Caco-2 (cell line): ENCODE data around the gene EDARADD. TPM values are rescaled to one million over a fixed set of nuclear protein-coding genes. Genes with fewer than 3 reads are reported as not detected.

Experiments used
- BruUV-seq: library from RNA; stranded (reverse); fragments of 400-500 nt; replicated peaks from 2 replicates; lab custom pipeline; 2021; lab: Mats Ljungman, UMichigan
- CTCF ChIA-PET: fragments of 300-600 bp; sonication (Branson Sonifier 250); formaldehyde crosslinking; loops from one replicate; lab custom pipeline; 2022; ENCODE audit warnings: antibody characterized with exemption; lab: Charles Lee
- POLR2A ChIA-PET: fragments of 300-600 bp; sonication (Branson Sonifier 250); formaldehyde crosslinking; loops from one replicate; lab custom pipeline; 2022; ENCODE audit warnings: antibody characterized with exemption; lab: Charles Lee
- DNase-seq, 2 experiments: peaks; one replicate each; pipeline versions ENCODE4 v3.0.0 to v3.0.0-alpha.2; 2020 to 2022
- H3K27me3 ChIP-seq: replicated peaks from 2 replicates; pipeline ENCODE4 v1.6.0; 2011; ENCODE audit warnings: low read length; ENCODE audit not compliant: control insufficient read depth, insufficient read depth
- H3K36me3 ChIP-seq: 2 replicates; pipeline ENCODE4 v1.5.1; 2011; ENCODE audit warnings: low read length; ENCODE audit not compliant: control insufficient read depth, insufficient read depth
- H3K4me1 ChIP-seq: fragments of 250-450 bp; sonication (Bioruptor Pico); 2 replicates; pipeline ENCODE4 v1.5.1; 2020; ENCODE audit warnings: mild to moderate bottlenecking
- H3K4me3 ChIP-seq: 2 replicates; pipeline ENCODE4 v1.5.1; 2011; ENCODE audit warnings: low read depth, mild to moderate bottlenecking, control low read depth, low read length
- H3K9me3 ChIP-seq: fragments of 250-450 bp; sonication (Bioruptor Pico); 2 replicates; pipeline ENCODE4 v1.5.1; 2020; ENCODE audit warnings: mild to moderate bottlenecking, moderate library complexity
- H3K27ac Mint-ChIP-seq: one replicate; pipeline ENCODE4 v1.8.0; 2022; ENCODE audit warnings: mixed read lengths; ENCODE audit not compliant: unreplicated experiment
- H3K27me3 Mint-ChIP-seq: one replicate; pipeline ENCODE4 v1.8.0; 2022; ENCODE audit warnings: mixed read lengths; ENCODE audit not compliant: insufficient read depth, unreplicated experiment
- H3K36me3 Mint-ChIP-seq: one replicate; pipeline ENCODE4 v1.8.0; 2022; ENCODE audit warnings: mild to moderate bottlenecking, mixed read lengths; ENCODE audit not compliant: insufficient read depth, unreplicated experiment
- H3K4me1 Mint-ChIP-seq: one replicate; pipeline ENCODE4 v1.8.0; 2022; ENCODE audit warnings: low read depth, mixed read lengths; ENCODE audit not compliant: unreplicated experiment
- H3K4me3 Mint-ChIP-seq: one replicate; pipeline ENCODE4 v1.8.0; 2022; ENCODE audit warnings: mild to moderate bottlenecking, moderate library complexity, mixed read lengths; ENCODE audit not compliant: unreplicated experiment
- H3K9me3 Mint-ChIP-seq: one replicate; pipeline ENCODE4 v1.8.0; 2022; ENCODE audit warnings: mixed read lengths; ENCODE audit not compliant: unreplicated experiment
- CTCF ChIP-seq, 2 experiments: fragments of 200-600 bp in 1 of 2; IDR thresholded peaks; 1 replicate in 1 of 2; 2 replicates in 1 of 2; pipeline versions ENCODE4 v1.5.1 to v1.8.0; 2011 to 2022; ENCODE audit warnings: antibody characterized with exemption in 1 of 2, control low read depth in 1 of 2, inconsistent platforms in 1 of 2, low read depth in 1 of 2, low read length in 1 of 2, mild to moderate bottlenecking in 1 of 2, moderate library complexity in 1 of 2; ENCODE audit not compliant: insufficient read depth in 1 of 2, severe bottlenecking in 1 of 2, unreplicated experiment in 1 of 2
- intact Hi-C: fragments of 100-400 bp; cut with micrococcal nuclease; formaldehyde crosslinking; loops from one replicate; pipeline ENCODE4 v1.10.0; 2022; ENCODE audit not compliant: unreplicated experiment
- total RNA-seq: library from RNA; stranded (reverse); gene quantifications from 2 replicates; pipeline ENCODE4 v1.2.3, GENCODE V29; 2022

The EDARADD gene
- total RNA-seq, 1 experiment from 2014 or later: 14.4 TPM

GRCh38 chr1:236508593-236509027, 114.5 kb downstream of the EDARADD start:
- TF ChIP-seq CTCF (IDR thresholded peaks at IDR 0.05; ENCODE audit: insufficient read depth in 1 of 2, low read depth in 1 of 2, low read length in 1 of 2, severe bottlenecking in 1 of 2, unreplicated experiment in 1 of 2): no peak
- Mint-ChIP-seq H3K36me3 (no peaks in the 10 kb centered on the region), H3K9me3 (no peaks in the 10 kb centered on the region), H3K27ac (peak overlapping the region; percentile 83), H3K27me3 (no peaks in the 10 kb centered on the region), H3K4me1 (peaks cover 47% of the 10 kb centered on the region), H3K4me3 (no peak overlapping the region)
- no peaks in the 10 kb centered on the region for H3K27me3 ChIP-seq
- H3K36me3 ChIP-seq: no peaks in the 10 kb centered on the region
- peaks cover 49% of the 10 kb centered on the region for H3K4me1 ChIP-seq
- BruUV-seq: no TSS peak
- no peaks in the 10 kb centered on the region for H3K9me3 ChIP-seq
- ChIA-PET POLR2A (no interaction called here), CTCF (no interaction called here)
- intact Hi-C loops: no loop called here
- H3K4me3 ChIP-seq: no peak overlapping the region
- DNase-seq: no peak

- Mint-ChIP-seq H3K27ac (peak overlapping the region; percentile 83), H3K4me3 (no peak overlapping the region), H3K9me3 (no peaks in the 10 kb centered on the region), H3K36me3 (no peaks in the 10 kb centered on the region), H3K4me1 (peaks cover 47% of the 10 kb centered on the region), H3K27me3 (no peaks in the 10 kb centered on the region)
- no peaks in the 10 kb centered on the region for H3K36me3 ChIP-seq
- DNase-seq: no peak
- CTCF ChIA-PET: interaction anchor here (0.7 kb wide), 1 partner anchor 15 kb away, joined by 3 read pairs; the partner anchor contains the start of gene LGALS8
- no peaks in the 10 kb centered on the region for H3K9me3 ChIP-seq
- TF ChIP-seq CTCF (IDR thresholded peaks at IDR 0.05; ENCODE audit: insufficient read depth in 1 of 2, low read depth in 1 of 2, low read length in 1 of 2, severe bottlenecking in 1 of 2, unreplicated experiment in 1 of 2): no peak
- intact Hi-C loops: no loop called here
- POLR2A ChIA-PET: interaction anchor here (0.7 kb wide), 1 partner anchor 166 kb away, joined by 3 read pairs; no protein-coding TSS in a partner anchor
- H3K27me3 ChIP-seq: no peaks in the 10 kb centered on the region
- H3K4me1 ChIP-seq: peaks cover 43% of the 10 kb centered on the region
- BruUV-seq: no TSS peak
- H3K4me3 ChIP-seq: no peak overlapping the region
Measured at GRCh38 chr1:236509203-236509602, 115.1 kb downstream of the EDARADD start.

- POLR2A ChIA-PET: interaction anchor here (0.7 kb wide), 1 partner anchor 167 kb away, joined by 3 read pairs; no protein-coding TSS in a partner anchor
- no peaks in the 10 kb centered on the region for H3K36me3 Mint-ChIP-seq
Measured at GRCh38 chr1:236509647-236510401, 115.7 kb downstream of the EDARADD start.

More at GRCh38 chr1:236509647-236510401, 115.7 kb downstream of the EDARADD start:
- no TSS peak for BruUV-seq
- intact Hi-C loops: loop anchor here (1.0 kb wide), 1 partner anchor 21 kb away; no protein-coding TSS in a partner anchor
- H3K4me3 Mint-ChIP-seq: peak overlapping the region; percentile 7
- Histone ChIP-seq H3K4me1 (peaks cover 45% of the 10 kb centered on the region), H3K36me3 (no peaks in the 10 kb centered on the region), H3K4me3 (no peak overlapping the region), H3K9me3 (no peaks in the 10 kb centered on the region), H3K27me3 (no peaks in the 10 kb centered on the region)
- H3K4me1 Mint-ChIP-seq: peaks cover 47% of the 10 kb centered on the region
- peak; percentile 47 to 50 for TF ChIP-seq CTCF (IDR thresholded peaks at IDR 0.05; ENCODE audit: insufficient read depth in 1 of 2, low read depth in 1 of 2, low read length in 1 of 2, severe bottlenecking in 1 of 2, unreplicated experiment in 1 of 2)
- DNase-seq: peak; percentile 52 to 58
- CTCF ChIA-PET: interaction anchor here (0.7 kb wide), 1 partner anchor 14 kb away, joined by 3 read pairs; the partner anchor contains the start of gene LGALS8
- H3K27me3 Mint-ChIP-seq: no peaks in the 10 kb centered on the region
- peak overlapping the region; percentile 86 for H3K27ac Mint-ChIP-seq
- H3K9me3 Mint-ChIP-seq: no peaks in the 10 kb centered on the region
